Bronchial epithelial cell (primary cell): ENCODE results near the gene C19orf85. TPM values are rescaled to one million over a fixed set of nuclear protein-coding genes. Genes with fewer than 3 reads are reported as not detected.

ENCODE experiments used
- DNase-seq: peaks from one replicate; pipeline ENCODE4 v3.0.0-alpha.2; 2010; ENCODE audit warnings: low read depth
- FAIRE-seq: peaks from 2 replicates; lab custom pipeline; 2011; peaks lifted over from hg19 to GRCh38; lab: Jason Lieb, UNC
- H3K27me3 ChIP-seq: 2 replicates; pipeline ENCODE4 v1.5.1; 2011; ENCODE audit warnings: low read length; ENCODE audit not compliant: control insufficient read depth, insufficient read depth
- H3K36me3 ChIP-seq: 2 replicates; pipeline ENCODE4 v1.5.1; 2011; ENCODE audit warnings: low read length; ENCODE audit not compliant: control insufficient read depth, insufficient read depth
- H3K4me3 ChIP-seq: 2 replicates; pipeline ENCODE4 v1.5.1; 2011; ENCODE audit warnings: mild to moderate bottlenecking, low read depth, low read length, control low read depth
- total RNA-seq: library from RNA; depleted of rRNA; stranded (reverse); fragments of >200 nt; gene quantifications from 2 replicates; pipeline ENCODE4 v1.2.1, GENCODE V29; 2014
- TF ChIP-seq, protein P1 (sequence below): IDR thresholded peaks from 2 replicates; pipeline ENCODE4 v1.5.1; 2011; ENCODE audit warnings: mild to moderate bottlenecking, moderate library complexity, low read length, control low read depth, inconsistent platforms; ENCODE audit not compliant: insufficient read depth, severe bottlenecking

Gene C19orf85
- total RNA-seq, 1 donor from 2014 or later: not detected

DNA sequence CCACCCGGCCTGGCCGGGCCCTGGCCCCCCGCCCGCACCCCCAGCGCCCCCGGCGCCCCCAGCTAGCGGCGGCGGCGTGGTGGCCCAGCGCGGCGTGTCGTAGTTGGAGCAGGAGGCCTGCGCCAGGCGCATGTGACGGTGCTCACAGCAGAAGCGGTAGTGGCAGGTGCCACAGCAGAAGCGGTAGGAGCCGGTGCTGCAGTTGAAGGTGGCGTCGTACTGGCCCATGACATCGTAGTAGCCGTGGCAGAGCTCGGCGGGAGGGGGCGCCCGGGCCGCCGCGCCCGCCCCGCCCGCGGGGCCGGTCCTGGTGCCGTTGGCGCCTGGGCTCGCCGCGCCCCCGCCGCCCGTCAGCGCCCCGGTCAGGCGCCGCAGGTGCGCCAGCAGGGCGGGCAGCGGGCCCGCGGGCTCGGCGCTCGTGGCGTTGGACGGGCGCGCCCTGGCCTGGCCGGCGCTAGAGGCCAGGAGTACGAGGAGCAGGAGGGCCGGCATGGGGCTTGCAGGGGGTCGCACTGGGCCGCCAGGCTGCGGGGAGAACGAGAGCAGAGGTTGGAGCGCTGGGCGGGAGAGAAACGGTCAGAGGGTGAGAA, 22.1 kb downstream of the C19orf85 start:
- TF ChIP-seq, protein P1, sequence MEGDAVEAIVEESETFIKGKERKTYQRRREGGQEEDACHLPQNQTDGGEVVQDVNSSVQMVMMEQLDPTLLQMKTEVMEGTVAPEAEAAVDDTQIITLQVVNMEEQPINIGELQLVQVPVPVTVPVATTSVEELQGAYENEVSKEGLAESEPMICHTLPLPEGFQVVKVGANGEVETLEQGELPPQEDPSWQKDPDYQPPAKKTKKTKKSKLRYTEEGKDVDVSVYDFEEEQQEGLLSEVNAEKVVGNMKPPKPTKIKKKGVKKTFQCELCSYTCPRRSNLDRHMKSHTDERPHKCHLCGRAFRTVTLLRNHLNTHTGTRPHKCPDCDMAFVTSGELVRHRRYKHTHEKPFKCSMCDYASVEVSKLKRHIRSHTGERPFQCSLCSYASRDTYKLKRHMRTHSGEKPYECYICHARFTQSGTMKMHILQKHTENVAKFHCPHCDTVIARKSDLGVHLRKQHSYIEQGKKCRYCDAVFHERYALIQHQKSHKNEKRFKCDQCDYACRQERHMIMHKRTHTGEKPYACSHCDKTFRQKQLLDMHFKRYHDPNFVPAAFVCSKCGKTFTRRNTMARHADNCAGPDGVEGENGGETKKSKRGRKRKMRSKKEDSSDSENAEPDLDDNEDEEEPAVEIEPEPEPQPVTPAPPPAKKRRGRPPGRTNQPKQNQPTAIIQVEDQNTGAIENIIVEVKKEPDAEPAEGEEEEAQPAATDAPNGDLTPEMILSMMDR: no peak
- Histone ChIP-seq H3K36me3 (no peaks in the 10 kb centered on the region), H3K4me3 (no peak overlapping the region), H3K27me3 (peaks cover 35% of the 10 kb centered on the region)
- FAIRE-seq: no peak
- DNase-seq: no peak

DNA sequence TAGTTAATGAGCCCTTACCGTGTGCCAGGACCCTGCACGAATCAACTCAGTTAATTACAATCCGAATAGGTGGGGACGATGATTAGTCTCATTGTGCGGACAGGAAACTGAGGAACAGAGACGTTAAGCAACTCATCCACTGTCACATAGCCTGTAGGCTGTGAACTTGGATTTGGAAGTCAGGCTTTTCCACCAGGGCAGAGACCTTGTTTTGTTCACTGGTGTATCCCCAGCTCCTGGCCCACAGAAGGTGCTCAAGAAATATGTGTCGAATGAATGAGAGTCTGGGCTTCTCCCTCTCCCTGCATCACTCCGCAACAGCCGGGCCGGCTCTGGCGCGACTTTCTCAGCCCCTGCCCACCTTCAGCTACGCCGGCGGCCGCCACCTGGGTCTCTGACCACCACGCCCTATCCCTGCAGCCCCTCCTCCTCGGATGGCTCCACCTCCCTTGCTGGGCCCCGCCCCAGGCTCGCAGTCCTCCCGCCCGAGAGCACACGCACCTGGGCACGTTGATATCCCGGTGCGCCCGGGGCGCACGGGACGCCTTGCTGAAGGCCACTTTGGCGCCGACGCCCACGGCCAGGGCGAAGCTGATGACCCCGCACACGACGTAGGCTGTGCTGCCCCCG, 22.7 kb downstream of the C19orf85 start:
- Histone ChIP-seq H3K4me3 (no peak overlapping the region), H3K27me3 (peaks cover 35% of the 10 kb centered on the region), H3K36me3 (no peaks in the 10 kb centered on the region)
- DNase-seq (no peak), FAIRE-seq (no peak)
- TF ChIP-seq, protein P1: no peak

DNA sequence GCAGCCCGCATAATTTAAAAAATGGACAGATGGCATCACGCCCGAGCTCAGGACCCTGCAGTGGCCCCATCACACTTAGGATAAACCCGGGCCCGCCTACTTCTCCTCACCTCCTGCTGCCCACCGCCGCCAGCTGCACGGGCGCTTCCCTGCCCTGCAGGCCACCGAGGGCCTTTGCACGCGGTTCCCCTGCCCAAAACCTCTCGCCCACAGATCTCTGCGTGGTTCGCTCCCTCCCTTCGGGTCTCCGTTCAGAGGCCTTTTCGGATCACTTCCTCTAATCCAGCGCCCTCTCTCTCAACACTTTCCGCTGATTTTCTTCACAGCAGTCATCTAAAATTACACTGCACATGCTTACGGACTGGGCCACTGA, 23.2 kb downstream of the C19orf85 start:
- no peak for FAIRE-seq
- peaks cover 35% of the 10 kb centered on the region for H3K27me3 ChIP-seq
- DNase-seq: no peak
- TF ChIP-seq, protein P1: no peak
- no peaks in the 10 kb centered on the region for H3K36me3 ChIP-seq
- no peak overlapping the region for H3K4me3 ChIP-seq

DNA sequence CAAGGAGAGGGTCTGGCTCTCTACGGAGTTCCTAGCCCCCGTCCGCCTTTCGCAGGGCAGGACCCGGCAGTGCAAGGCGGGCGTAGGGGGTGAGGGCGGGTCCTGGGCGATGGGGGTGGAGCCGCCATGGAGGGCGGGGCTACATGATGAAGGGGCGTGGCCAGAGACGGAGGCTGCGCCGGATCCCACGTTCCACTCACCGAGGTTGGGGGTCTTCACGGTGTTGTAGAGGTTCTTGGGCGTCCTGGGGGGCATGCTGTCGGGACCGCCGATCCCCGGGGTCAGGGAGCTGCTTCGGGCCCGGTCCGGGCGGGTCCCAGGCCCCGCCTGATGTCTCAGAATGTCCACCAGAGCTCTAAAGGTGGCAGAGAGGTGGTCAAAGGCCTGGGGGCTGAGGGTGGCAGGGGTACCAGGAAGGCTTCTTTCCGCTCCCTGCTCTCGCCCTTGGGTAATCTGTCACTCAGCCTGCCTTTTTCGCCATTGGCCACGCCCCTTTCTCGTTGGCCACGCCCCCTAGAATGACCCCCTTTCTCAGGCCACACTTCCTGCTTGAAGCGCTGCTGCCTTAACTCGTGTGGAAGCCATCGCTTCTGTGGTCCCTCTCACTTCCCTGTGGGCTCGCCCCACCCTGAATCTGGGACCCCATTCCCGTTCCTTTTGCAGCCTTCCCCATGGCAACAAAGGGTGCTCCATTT, 24.0 kb downstream of the C19orf85 start:
- Histone ChIP-seq H3K27me3 (peaks cover 35% of the 10 kb centered on the region), H3K36me3 (no peaks in the 10 kb centered on the region), H3K4me3 (no peak overlapping the region)
- DNase-seq (no peak), FAIRE-seq (no peak)
- TF ChIP-seq, protein P1: no peak

DNA sequence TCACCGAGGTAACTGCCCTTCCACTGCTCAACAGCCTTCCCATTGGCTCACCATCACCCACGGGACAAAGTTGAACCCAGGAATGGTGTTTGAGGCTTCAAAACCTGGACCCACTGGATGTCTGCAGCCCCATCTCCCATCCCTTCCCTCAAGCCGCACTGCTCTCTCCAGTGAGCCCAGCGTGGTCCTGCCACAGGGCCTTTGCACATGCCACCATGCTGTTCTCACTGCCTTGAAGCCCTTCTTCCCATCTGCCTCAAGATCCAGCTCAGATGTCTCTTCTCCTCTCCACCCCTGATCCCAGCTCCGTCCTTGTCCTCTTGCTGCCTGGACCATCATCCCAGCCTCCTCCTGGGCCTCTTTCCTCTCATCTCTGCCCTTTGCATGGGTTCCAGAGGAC, 25.5 kb downstream of the C19orf85 start:
- DNase-seq (no peak), FAIRE-seq (no peak)
- TF ChIP-seq, protein P1: no peak
- Histone ChIP-seq H3K27me3 (peaks cover 29% of the 10 kb centered on the region), H3K36me3 (no peaks in the 10 kb centered on the region), H3K4me3 (no peak overlapping the region)
